CD4-positive, alpha-beta T cell (primary cell): ENCODE data around the gene MED14. TPM values are rescaled to one million over a fixed set of nuclear protein-coding genes. Genes with fewer than 3 reads are reported as not detected.

Source experiments
- ATAC-seq: fragments of 200-7000 bp; cut with Tn5 transposase; one replicate; pipeline ENCODE4 v1.10.0; 2022; ENCODE audit warnings: mild to moderate bottlenecking; ENCODE audit not compliant: poor library complexity
- CTCF ChIA-PET: fragments of 350-600 bp; sonication (Branson Sonifier 250); formaldehyde crosslinking; loops from one replicate; lab custom pipeline; 2021; ENCODE audit warnings: antibody characterized with exemption, inconsistent platforms; lab: Charles Lee
- POLR2A ChIA-PET: fragments of 350-600 bp; sonication (Branson Sonifier 250); formaldehyde crosslinking; loops from one replicate; lab custom pipeline; 2021; ENCODE audit warnings: antibody characterized with exemption, inconsistent platforms; lab: Charles Lee
- DNase-seq, 14 experiments: peaks; one replicate each; pipeline ENCODE4 v3.0.0-alpha.2; 2013 to 2020; ENCODE audit warnings: mixed read lengths in 2 of 14
- H3K27ac ChIP-seq, 2 donors: one replicate each; pipeline versions ENCODE4 v1.5.1 to v1.7.0; 2013; ENCODE audit warnings: low read length in 2 of 2, low read depth in 1 of 2, mild to moderate bottlenecking in 1 of 2
- H3K27me3 ChIP-seq, 2 experiments: 1 replicate in 1 of 2; 2 replicates in 1 of 2; pipeline versions ENCODE4 v1.6.1 to v1.7.0; 2013; ENCODE audit warnings: low read length in 2 of 2, control low read depth in 1 of 2, mild to moderate bottlenecking in 1 of 2, moderate library complexity in 1 of 2; ENCODE audit not compliant: insufficient read depth in 2 of 2, control insufficient read depth in 1 of 2
- H3K36me3 ChIP-seq: one replicate; pipeline ENCODE4 v1.6.1; 2013; ENCODE audit warnings: low read length, control low read depth; ENCODE audit not compliant: insufficient read depth
- H3K4me1 ChIP-seq: one replicate; pipeline ENCODE4 v1.6.1; 2013; ENCODE audit warnings: low read length, control low read depth; ENCODE audit not compliant: insufficient read depth
- H3K4me3 ChIP-seq: one replicate; pipeline ENCODE4 v1.5.1; 2013; ENCODE audit warnings: mild to moderate bottlenecking, low read length, moderate library complexity
- H3K9me3 ChIP-seq, 2 experiments: 1 replicate in 1 of 2; 2 replicates in 1 of 2; pipeline versions ENCODE4 v1.6.1 to v1.7.0; 2013; ENCODE audit warnings: low read length in 2 of 2, mild to moderate bottlenecking in 2 of 2, control low read depth in 1 of 2, moderate library complexity in 1 of 2; ENCODE audit not compliant: control insufficient read depth in 1 of 2, insufficient read depth in 1 of 2
- H3K27ac Mint-ChIP-seq: one replicate; pipeline ENCODE4 v1.8.0; 2020; ENCODE audit warnings: mixed read lengths
- H3K27me3 Mint-ChIP-seq: one replicate; pipeline ENCODE4 v1.8.0; 2021; ENCODE audit warnings: mixed read lengths
- H3K36me3 Mint-ChIP-seq: one replicate; pipeline ENCODE4 v1.8.0; 2021; ENCODE audit warnings: low read depth, mixed read lengths
- H3K4me1 Mint-ChIP-seq: one replicate; pipeline ENCODE4 v1.8.0; 2021; ENCODE audit warnings: low read depth, mixed read lengths
- H3K4me3 Mint-ChIP-seq: one replicate; pipeline ENCODE4 v1.8.0; 2020; ENCODE audit warnings: mild to moderate bottlenecking, mixed read lengths
- H3K9me3 Mint-ChIP-seq: one replicate; pipeline ENCODE4 v1.8.0; 2020; ENCODE audit warnings: mixed read lengths
- intact Hi-C, 2 experiments: fragments of 100-400 bp; cut with DNase I in 1 of 2; cut with micrococcal nuclease in 1 of 2; formaldehyde crosslinking; loops; one replicate each; pipeline versions ENCODE4 v1.15.1 to v1.9.0; 2023 to 2025; cut with DNase I, micrococcal nuclease
- total RNA-seq, 174 experiments: library from RNA in 2 of 174; stranded (reverse) in 2 of 174; gene quantifications; one replicate each; pipeline ENCODE4 v1.2.3 and lab custom pipeline; 2021 to 2026
- TF ChIP-seq, protein P1 (sequence below): fragments of 200-600 bp; IDR thresholded peaks from one replicate; pipeline ENCODE4 v1.8.0; 2022; ENCODE audit warnings: antibody characterized with exemption, mild to moderate bottlenecking

MED14 gene
- total RNA-seq, 2 experiments from 2014 or later, result 59.9 to 67.7 TPM

DNA sequence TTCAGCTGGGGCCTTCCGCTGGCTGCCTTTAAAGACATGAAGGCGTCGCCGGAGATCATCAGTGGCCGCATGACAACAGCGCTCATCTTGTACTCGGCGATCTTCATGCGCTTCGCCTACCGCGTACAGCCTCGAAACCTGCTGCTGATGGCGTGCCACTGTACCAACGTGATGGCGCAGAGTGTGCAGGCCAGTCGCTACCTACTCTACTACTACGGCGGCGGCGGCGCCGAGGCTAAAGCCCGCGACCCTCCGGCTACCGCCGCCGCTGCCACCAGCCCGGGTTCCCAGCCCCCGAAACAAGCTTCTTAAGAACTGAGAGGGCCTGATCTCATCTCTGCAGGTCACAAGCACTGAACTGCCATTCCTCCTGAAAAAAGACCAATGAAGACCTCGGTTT, 111.7 kb downstream of the MED14 start:
- no peak overlapping the region for H3K27ac ChIP-seq
- DNase-seq (no peak), ATAC-seq (no peak)
- H3K27me3 ChIP-seq, result no peaks in the 10 kb centered on the region
- ChIA-PET CTCF (no interaction called here), POLR2A (no interaction called here)
- Mint-ChIP-seq H3K4me3 (no peak overlapping the region), H3K4me1 (no peaks in the 10 kb centered on the region), H3K9me3 (no peaks in the 10 kb centered on the region), H3K27ac (no peak overlapping the region), H3K36me3 (peaks cover 16% of the 10 kb centered on the region), H3K27me3 (no peaks in the 10 kb centered on the region)
- intact Hi-C loops, result no loop called here
- H3K4me3 ChIP-seq, result no peak overlapping the region
- TF ChIP-seq, protein P1, sequence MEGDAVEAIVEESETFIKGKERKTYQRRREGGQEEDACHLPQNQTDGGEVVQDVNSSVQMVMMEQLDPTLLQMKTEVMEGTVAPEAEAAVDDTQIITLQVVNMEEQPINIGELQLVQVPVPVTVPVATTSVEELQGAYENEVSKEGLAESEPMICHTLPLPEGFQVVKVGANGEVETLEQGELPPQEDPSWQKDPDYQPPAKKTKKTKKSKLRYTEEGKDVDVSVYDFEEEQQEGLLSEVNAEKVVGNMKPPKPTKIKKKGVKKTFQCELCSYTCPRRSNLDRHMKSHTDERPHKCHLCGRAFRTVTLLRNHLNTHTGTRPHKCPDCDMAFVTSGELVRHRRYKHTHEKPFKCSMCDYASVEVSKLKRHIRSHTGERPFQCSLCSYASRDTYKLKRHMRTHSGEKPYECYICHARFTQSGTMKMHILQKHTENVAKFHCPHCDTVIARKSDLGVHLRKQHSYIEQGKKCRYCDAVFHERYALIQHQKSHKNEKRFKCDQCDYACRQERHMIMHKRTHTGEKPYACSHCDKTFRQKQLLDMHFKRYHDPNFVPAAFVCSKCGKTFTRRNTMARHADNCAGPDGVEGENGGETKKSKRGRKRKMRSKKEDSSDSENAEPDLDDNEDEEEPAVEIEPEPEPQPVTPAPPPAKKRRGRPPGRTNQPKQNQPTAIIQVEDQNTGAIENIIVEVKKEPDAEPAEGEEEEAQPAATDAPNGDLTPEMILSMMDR, result no peak
- H3K4me1 ChIP-seq, result no peaks in the 10 kb centered on the region
- H3K9me3 ChIP-seq, result peaks cover 0 to 11% of the 10 kb centered on the region in 2 experiments
- peaks cover 13% of the 10 kb centered on the region for H3K36me3 ChIP-seq

DNA sequence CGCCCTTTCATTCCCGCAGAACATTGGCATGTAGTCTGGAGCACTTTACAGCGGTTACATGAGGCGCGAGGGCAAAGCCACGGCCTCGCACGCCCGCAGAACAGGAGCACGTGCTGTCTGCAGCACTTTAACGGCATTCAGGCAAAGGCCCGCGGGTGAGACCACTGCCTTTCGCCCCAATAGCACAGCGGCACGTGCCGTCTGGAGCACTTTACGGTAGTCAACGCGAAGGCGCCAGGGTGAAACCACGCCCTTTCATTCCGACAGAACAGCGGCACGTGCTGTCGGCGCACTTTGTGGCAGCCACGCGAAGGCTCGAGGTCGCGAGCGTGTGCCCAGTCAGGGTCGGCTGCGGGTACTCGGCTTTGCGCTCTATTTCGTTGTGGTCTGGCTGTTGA, 112.2 kb downstream of the MED14 start, which contains the start of gene MPC1L:
MPC1L (plus strand) TSS at position 290 of the 398 bp plus-strand sequence. CDS start 138 bp downstream, outside the sequence.
- DNase-seq (no peak), ATAC-seq (no peak)
- H3K9me3 Mint-ChIP-seq, result no peaks in the 10 kb centered on the region
- H3K27me3 ChIP-seq, result no peaks in the 10 kb centered on the region
- CTCF ChIA-PET, result no interaction called here
- H3K4me1 ChIP-seq, result no peaks in the 10 kb centered on the region
- H3K36me3 Mint-ChIP-seq, result peaks cover 10% of the 10 kb centered on the region
- no peak within 1 kb of the TSS for H3K27ac ChIP-seq
- H3K4me3 ChIP-seq, result no peak within 1 kb of the TSS
- H3K36me3 ChIP-seq, result peaks cover 8% of the 10 kb centered on the region
- no peak within 1 kb of the TSS for H3K27ac Mint-ChIP-seq
- intact Hi-C loops, result no loop called here
- POLR2A ChIA-PET, result no interaction called here
- no peaks in the 10 kb centered on the region for H3K27me3 Mint-ChIP-seq
- H3K9me3 ChIP-seq, result peaks cover 0 to 11% of the 10 kb centered on the region in 2 experiments
- TF ChIP-seq, protein P1, result no peak
- no peaks in the 10 kb centered on the region for H3K4me1 Mint-ChIP-seq
- no peak within 1 kb of the TSS for H3K4me3 Mint-ChIP-seq

DNA sequence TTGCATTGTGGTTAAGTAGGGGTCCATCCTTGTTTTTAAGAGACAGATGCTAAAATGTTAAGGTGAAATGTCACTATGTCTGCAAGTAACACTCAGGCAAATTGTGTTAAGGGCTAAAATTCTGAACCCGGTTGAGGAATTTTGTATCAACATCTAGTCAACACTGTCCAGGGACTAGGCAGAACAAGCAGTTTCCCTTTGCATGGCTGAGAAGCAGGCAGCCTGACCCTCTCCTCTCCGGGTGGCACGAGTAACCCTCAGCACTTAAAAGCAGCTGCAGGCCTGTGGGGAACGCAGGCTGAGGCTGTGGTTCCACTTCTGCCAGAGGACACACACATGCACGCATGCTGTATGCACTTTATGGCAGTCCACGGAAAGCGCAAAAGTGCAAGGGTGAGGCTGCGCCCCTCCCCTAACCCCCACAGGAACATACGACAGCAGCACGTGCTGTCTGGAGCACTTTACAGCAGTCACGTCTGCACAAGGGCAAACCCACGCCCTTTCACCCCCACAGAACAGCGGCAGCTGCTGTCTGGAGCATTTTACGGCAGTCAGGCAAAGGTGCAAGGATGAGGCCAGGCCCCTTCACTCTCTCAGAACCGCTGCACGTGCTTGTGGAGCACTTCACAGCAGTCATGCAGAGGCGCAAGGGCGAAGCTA, 112.7 kb downstream of the MED14 start:
- Histone ChIP-seq H3K4me1 (no peaks in the 10 kb centered on the region), H3K4me3 (no peak overlapping the region), H3K27me3 (no peaks in the 10 kb centered on the region), H3K36me3 (peaks cover 5% of the 10 kb centered on the region), H3K27ac (no peak overlapping the region), H3K9me3 (peaks cover 0 to 11% of the 10 kb centered on the region in 2 experiments)
- CTCF ChIA-PET, result no interaction called here
- Mint-ChIP-seq H3K27ac (no peak overlapping the region), H3K36me3 (peaks cover 5% of the 10 kb centered on the region), H3K4me1 (no peaks in the 10 kb centered on the region), H3K4me3 (no peak overlapping the region), H3K9me3 (no peaks in the 10 kb centered on the region), H3K27me3 (no peaks in the 10 kb centered on the region)
- intact Hi-C loops, result no loop called here
- DNase-seq (no peak), ATAC-seq (no peak)
- TF ChIP-seq, protein P1, result no peak
- POLR2A ChIA-PET, result no interaction called here
